Esophagus squamous epithelium (tissue), 5 donors: ENCODE results near the gene GOLGA6A. TPM values are rescaled to one million over a fixed set of nuclear protein-coding genes. Genes with fewer than 3 reads are reported as not detected.

Experiments used
- DNase-seq: peaks from one replicate; lab custom pipeline; 2025; lab: John Stamatoyannopoulos, UW
- H3K27ac ChIP-seq, 4 donors: fragments of 200-600 bp; sonication (generic); one replicate each; pipeline ENCODE4 v1.5.1; 2016 to 2019; ENCODE audit warnings: mild to moderate bottlenecking in 1 of 4
- H3K27me3 ChIP-seq, 4 donors: fragments of 200-600 bp; sonication (generic); 1 replicate in 3 of 4; 2 replicates in 1 of 4; pipeline versions ENCODE4 v1.5.1 to v1.6.0; 2017 to 2021; ENCODE audit warnings: antibody characterized with exemption in 1 of 4
- H3K36me3 ChIP-seq, 3 donors: fragments of 200-600 bp; sonication (generic); one replicate each; pipeline ENCODE4 v1.5.1; 2016 to 2019
- H3K4me1 ChIP-seq, 3 donors: fragments of 200-600 bp; sonication (generic); one replicate each; pipeline ENCODE4 v1.5.1; 2017 to 2019
- H3K4me3 ChIP-seq, 4 donors: fragments of 200-600 bp; sonication (generic); 1 replicate in 3 of 4; 2 replicates in 1 of 4; pipeline ENCODE4 v1.5.1; 2016 to 2019; ENCODE audit warnings: mild to moderate bottlenecking in 2 of 4, moderate library complexity in 1 of 4
- H3K9me3 ChIP-seq, 3 donors: fragments of 200-600 bp; sonication (generic); one replicate each; pipeline ENCODE4 v1.5.1; 2016 to 2019
- POLR2A ChIP-seq, 4 donors: fragments of 450-650 bp; IDR thresholded peaks; one replicate each; pipeline ENCODE4 v1.6.1; 2017; ENCODE audit warnings: antibody characterized with exemption in 4 of 4, mild to moderate bottlenecking in 4 of 4, moderate library complexity in 3 of 4
- WGBS, 2 donors: methylation state at CpG; one replicate each; pipeline ENCODE4 v1.1.5; 2018; 5-methylcytosine and 5-hydroxymethylcytosine counted together
- intact Hi-C: fragments of 100-400 bp; cut with DNase I; formaldehyde crosslinking; loops from one replicate; pipeline ENCODE4 v1.15.0; 2022
- total RNA-seq, 4 donors: library from RNA; depleted of rRNA; stranded (reverse); fragments of >200 nt; gene quantifications; one replicate each; pipeline ENCODE4 v1.1.0, GENCODE V29; 2016
- TF ChIP-seq, protein P1 (sequence below), 6 experiments: fragments of 450-650 bp in 4 of 6; fragments of 200-600 bp in 2 of 6; sonication (generic) in 2 of 6; IDR thresholded peaks; one replicate each; pipeline ENCODE4 v1.5.1; 2016 to 2019; ENCODE audit warnings: antibody characterized with exemption in 6 of 6, mild to moderate bottlenecking in 4 of 6, moderate library complexity in 4 of 6
- donor health status: DM: yes; HTN: yes; CAD: no.

The GOLGA6A gene
- total RNA-seq, 4 donors from 2014 or later = not detected

DNA sequence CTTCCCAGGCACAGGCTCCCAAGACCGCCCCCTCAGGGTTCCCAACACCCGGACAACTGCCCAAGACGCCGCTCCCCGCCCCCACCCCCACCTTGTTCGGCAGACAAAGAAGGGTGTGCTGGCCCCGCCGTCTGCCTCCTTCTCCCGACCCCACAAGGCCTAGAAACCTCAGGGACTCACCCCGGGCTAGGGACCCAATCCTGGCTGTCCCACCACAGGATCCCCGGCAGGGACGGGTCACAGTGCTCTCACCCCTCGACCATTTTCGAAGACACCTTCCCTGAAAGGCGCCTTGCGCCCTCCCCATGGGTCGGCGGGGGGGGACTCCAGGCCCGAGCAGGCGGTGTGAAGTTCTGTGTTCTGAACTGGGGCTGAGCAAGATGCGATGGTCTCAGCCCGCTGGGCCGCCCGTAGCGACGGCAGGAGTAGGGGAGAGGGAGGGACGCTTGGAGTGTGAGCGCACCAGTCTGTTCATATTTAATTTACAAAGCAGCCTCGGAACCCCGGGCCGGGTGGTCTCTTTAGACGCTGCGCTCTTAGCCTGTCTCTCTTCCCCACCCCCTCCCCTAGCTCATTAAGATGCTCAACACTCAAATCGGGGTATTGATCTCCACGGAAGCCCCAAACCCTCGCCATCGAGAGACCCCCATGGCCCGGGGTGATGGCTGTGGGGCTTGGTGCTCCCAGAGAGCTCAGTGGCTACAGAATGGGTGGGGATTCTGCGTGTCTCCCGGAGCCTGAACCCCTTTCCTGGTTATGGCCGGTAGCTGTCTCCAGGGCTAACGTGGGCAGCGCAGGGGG is 46.6 kb upstream of the GOLGA6A start:
- 3 to 25% methylated on average over 13 to 16 of the region's 43 CpGs for WGBS, 2 donors
- TF ChIP-seq, protein P1, sequence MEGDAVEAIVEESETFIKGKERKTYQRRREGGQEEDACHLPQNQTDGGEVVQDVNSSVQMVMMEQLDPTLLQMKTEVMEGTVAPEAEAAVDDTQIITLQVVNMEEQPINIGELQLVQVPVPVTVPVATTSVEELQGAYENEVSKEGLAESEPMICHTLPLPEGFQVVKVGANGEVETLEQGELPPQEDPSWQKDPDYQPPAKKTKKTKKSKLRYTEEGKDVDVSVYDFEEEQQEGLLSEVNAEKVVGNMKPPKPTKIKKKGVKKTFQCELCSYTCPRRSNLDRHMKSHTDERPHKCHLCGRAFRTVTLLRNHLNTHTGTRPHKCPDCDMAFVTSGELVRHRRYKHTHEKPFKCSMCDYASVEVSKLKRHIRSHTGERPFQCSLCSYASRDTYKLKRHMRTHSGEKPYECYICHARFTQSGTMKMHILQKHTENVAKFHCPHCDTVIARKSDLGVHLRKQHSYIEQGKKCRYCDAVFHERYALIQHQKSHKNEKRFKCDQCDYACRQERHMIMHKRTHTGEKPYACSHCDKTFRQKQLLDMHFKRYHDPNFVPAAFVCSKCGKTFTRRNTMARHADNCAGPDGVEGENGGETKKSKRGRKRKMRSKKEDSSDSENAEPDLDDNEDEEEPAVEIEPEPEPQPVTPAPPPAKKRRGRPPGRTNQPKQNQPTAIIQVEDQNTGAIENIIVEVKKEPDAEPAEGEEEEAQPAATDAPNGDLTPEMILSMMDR (IDR thresholded peaks at IDR 0.05) = no peak
- TF ChIP-seq POLR2A (IDR thresholded peaks at IDR 0.05) = no peak
- H3K4me1 ChIP-seq = peaks cover 18 to 56% (median 31%) of the 10 kb centered on the region in 3 donors
- H3K36me3 ChIP-seq = no peaks in the 10 kb centered on the region
- H3K4me3 ChIP-seq = peak overlapping the region in 2 of 4 donors; percentile 40 to 63
- H3K9me3 ChIP-seq = no peaks in the 10 kb centered on the region
- intact Hi-C loops = loop anchor here (5.0 kb wide), 2 partner anchors 173 to 193 kb away; no protein-coding TSS in a partner anchor
- no peak overlapping the region for H3K27ac ChIP-seq
- H3K27me3 ChIP-seq = peaks cover 22 to 100% (median 52%) of the 10 kb centered on the region in 4 donors
- no peak for DNase-seq

DNA sequence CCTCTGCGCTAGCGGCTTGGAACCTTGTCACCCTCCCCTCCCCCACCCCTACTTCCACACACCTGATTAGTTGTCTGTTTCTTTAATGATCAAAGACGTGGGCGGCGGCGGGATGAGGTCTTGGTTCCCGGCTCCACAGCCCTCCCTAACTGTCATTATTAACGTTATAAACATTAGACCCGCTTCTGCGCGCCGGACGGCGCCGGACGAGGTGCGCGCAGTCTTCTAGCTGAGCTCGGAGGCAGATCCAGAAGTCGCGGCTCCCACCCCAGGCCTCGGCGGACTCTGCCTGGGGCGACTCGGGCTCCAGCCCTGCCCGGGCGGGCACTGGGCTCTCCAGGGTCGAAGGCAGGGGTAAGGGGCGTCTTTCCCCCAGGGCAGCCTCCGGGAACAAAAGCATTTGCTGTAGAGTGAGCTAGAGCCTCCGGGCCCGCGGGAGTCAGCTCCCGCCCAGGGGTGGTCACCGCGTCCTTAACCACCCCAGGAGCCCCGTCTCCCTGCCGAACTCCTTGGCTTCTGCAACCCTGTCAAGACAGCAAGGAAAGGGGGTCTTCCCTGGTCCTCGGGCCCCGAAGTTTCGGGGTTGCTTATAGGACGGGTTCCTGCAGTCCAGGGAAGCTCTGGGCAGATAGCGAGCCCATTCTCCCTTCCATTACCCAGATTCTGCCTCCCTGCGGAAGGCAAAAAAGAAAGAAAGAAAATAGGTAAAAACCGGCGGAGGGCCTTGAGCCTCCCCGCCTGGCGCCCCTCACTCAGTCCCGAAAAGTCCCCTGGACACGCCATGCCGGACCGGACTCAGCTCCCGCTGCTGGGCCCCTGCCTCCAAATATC is 45.8 kb upstream of the GOLGA6A start:
- no peak for TF ChIP-seq POLR2A (IDR thresholded peaks at IDR 0.05)
- TF ChIP-seq, protein P1 (IDR thresholded peaks at IDR 0.05) = no peak
- peaks cover 15 to 98% (median 45%) of the 10 kb centered on the region in 4 donors for H3K27me3 ChIP-seq
- no peaks in the 10 kb centered on the region for H3K9me3 ChIP-seq
- intact Hi-C loops = loop anchor here (5.0 kb wide), 2 partner anchors 174 to 194 kb away; no protein-coding TSS in a partner anchor
- no peak overlapping the region for H3K27ac ChIP-seq
- H3K4me3 ChIP-seq = peak overlapping the region in 3 of 4 donors; percentile 30 to 63 (median 40)
- no peaks in the 10 kb centered on the region for H3K36me3 ChIP-seq
- DNase-seq = no peak
- WGBS, 2 donors = 5 to 38% methylated on average over 8 to 19 of the region's 53 CpGs
- peaks cover 18 to 50% (median 31%) of the 10 kb centered on the region in 3 donors for H3K4me1 ChIP-seq

DNA sequence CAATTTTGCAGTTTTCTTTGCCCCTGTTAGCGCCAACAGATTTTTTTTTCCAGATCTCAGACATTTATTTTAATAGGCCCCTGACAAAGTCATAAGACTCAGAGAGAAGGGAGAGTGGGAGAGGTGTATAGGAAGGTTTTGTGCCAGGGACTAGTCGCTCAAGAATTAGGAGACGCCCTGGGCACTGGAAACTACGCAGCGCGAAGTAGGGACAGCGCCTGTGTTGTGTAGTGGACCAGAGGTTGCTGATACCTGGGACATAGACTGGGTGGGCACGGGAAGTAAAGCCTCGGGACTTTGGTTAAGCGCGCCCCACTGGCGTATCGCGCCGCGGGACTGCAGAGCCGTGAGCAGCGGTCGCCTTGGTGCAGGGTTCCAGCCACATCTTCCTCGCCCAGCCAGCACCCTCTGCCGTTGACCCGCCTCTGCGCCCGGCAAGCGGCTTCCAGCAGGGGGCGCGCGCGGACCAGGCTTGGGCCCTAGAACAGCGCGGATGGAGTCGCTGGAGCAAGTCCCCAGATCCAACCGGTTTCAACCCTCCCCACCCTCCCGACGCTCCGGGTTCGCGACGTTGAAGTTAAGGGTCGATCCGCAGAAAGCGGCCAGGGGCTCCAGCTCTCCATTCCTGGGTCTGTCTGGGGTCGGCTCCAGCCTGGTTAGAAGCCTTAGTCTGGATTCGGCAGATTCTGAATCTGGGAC is 45.1 kb upstream of the GOLGA6A start:
- no peaks in the 10 kb centered on the region for H3K9me3 ChIP-seq
- peak overlapping the region in 3 of 4 donors; percentile 30 to 63 (median 40) for H3K4me3 ChIP-seq
- H3K27me3 ChIP-seq = peaks cover 15 to 98% (median 43%) of the 10 kb centered on the region in 4 donors
- no peaks in the 10 kb centered on the region for H3K36me3 ChIP-seq
- DNase-seq = no peak
- peaks cover 18 to 43% (median 31%) of the 10 kb centered on the region in 3 donors for H3K4me1 ChIP-seq
- 15 to 37% methylated on average over 10 to 33 of the region's 44 CpGs for WGBS, 2 donors
- TF ChIP-seq, protein P1 (IDR thresholded peaks at IDR 0.05) = peak; percentile 95 to 99 (median 97)
- TF ChIP-seq POLR2A (IDR thresholded peaks at IDR 0.05) = no peak
- no peak overlapping the region for H3K27ac ChIP-seq
- intact Hi-C loops = loop anchor here (5.0 kb wide), 2 partner anchors 175 to 195 kb away; no protein-coding TSS in a partner anchor

DNA sequence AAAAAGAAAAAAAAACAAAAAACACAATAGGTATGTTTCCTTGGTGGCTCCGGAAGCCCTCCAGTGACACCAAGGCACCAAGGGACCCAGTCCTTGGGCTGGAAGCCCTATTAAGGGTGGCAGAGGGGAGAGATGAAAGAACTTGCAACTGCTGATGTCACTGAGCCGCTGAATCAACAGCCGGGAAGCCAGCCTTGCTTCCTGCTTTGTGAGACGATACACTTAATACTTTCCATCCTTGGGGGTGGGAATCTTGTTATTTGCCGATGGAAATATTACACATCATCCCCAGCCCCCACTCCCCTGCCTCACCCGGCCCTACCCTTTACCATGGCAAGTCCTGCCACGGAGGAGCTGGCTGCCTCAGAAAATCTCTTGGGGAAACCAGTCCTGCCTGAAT is 42.4 kb upstream of the GOLGA6A start:
- intact Hi-C loops = loop anchor here (5.0 kb wide), 2 partner anchors 178 to 198 kb away; no protein-coding TSS in a partner anchor
- no peak for TF ChIP-seq POLR2A (IDR thresholded peaks at IDR 0.05)
- TF ChIP-seq, protein P1 (IDR thresholded peaks at IDR 0.05) = no peak
- DNase-seq = no peak
- Histone ChIP-seq H3K9me3 (no peaks in the 10 kb centered on the region), H3K36me3 (no peaks in the 10 kb centered on the region), H3K4me3 (no peak overlapping the region), H3K4me1 (peaks cover 13 to 26% (median 22%) of the 10 kb centered on the region in 3 donors), H3K27me3 (peaks cover 15 to 98% (median 21%) of the 10 kb centered on the region in 4 donors), H3K27ac (no peak overlapping the region)
- 44 to 50% methylated on average over 7 of the region's 7 CpGs for WGBS, 2 donors
